GM12878 (cell line): ENCODE measurements around the gene FIBCD1. TPM values are rescaled to one million over a fixed set of nuclear protein-coding genes. Genes with fewer than 3 reads are reported as not detected.

ENCODE experiments used
- BCL11A ChIP-seq: IDR thresholded peaks from 2 replicates; pipeline ENCODE4 v1.6.1; 2011; ENCODE audit warnings: low read depth, low read length
- DPF2 ChIP-seq: fragments of 450-650 bp; IDR thresholded peaks from 2 replicates; pipeline ENCODE4 v1.6.1; 2017; ENCODE audit warnings: mild to moderate bottlenecking
- PML ChIP-seq: IDR thresholded peaks from 2 replicates; pipeline ENCODE4 v1.6.1; 2012; ENCODE audit warnings: low read length, inconsistent platforms
- POU2F2 ChIP-seq: IDR thresholded peaks from 3 replicates; pipeline ENCODE4 v1.6.1; 2011; ENCODE audit warnings: low read depth, mild to moderate bottlenecking, low read length, borderline replicate concordance
- TCF12 ChIP-seq: IDR thresholded peaks from 2 replicates; pipeline ENCODE4 v1.6.1; 2011; ENCODE audit warnings: low read depth, mild to moderate bottlenecking, low read length
- polyA plus RNA-seq, 11 experiments: library from polyadenylated mRNA; depleted of rRNA in 4 of 11; unstranded in 6 of 11; stranded (reverse) in 5 of 11; fragments of >200 nt; fragmentation: Nextera tagmentation in 4 of 11; fragmentation: Illumina TruSeq in 1 of 11; extraction: Ambion mirVana in 4 of 11; extraction: Trizol in 1 of 11; gene quantifications; 1 replicate in 1 of 11; 2 replicates in 10 of 11; pipeline versions ENCODE4 v1.2.1 to v1.2.3, GENCODE V29; 2011 to 2016; ENCODE audit warnings: inconsistent platforms in 2 of 11, missing spikeins in 2 of 11, low read depth in 1 of 11
- total RNA-seq, 4 experiments: library from RNA; depleted of rRNA in 3 of 4; stranded (reverse); fragments of >200 nt in 3 of 4; fragmentation: Illumina TruSeq in 1 of 4; extraction: Trizol in 1 of 4; gene quantifications; 2 replicates each; pipeline versions ENCODE4 v1.2.1 to v1.2.3, GENCODE V29; 2013 to 2021
- TF ChIP-seq, protein P1 (sequence below): fragments of 450-650 bp; IDR thresholded peaks from 2 replicates; pipeline ENCODE4 v1.6.1; 2018; ENCODE audit warnings: mild to moderate bottlenecking, low read depth, moderate library complexity; ENCODE audit not compliant: partially characterized antibody
- TF ChIP-seq, protein P2 (sequence below): fragments of 450-650 bp; IDR thresholded peaks from 2 replicates; pipeline ENCODE4 v1.6.1; 2014; ENCODE audit warnings: mild to moderate bottlenecking
- TF ChIP-seq, protein P3 (sequence below): IDR thresholded peaks from 2 replicates; pipeline ENCODE4 v1.6.1; 2012; ENCODE audit warnings: low read depth, low read length, improper control_type of control experiment
- TF ChIP-seq, protein P4 (sequence below): fragments of 450-650 bp; IDR thresholded peaks from 2 replicates; pipeline ENCODE4 v1.6.1; 2017; ENCODE audit warnings: antibody characterized with exemption, mild to moderate bottlenecking, moderate library complexity
- TF ChIP-seq, protein P5 (sequence below): IDR thresholded peaks from 2 replicates; pipeline ENCODE4 v1.6.1; 2011; ENCODE audit warnings: borderline replicate concordance, low read depth, mild to moderate bottlenecking, moderate library complexity, mixed read lengths, low read length; ENCODE audit not compliant: insufficient read depth; ENCODE audit errors: extremely low read length

Gene FIBCD1
- total and polyA plus RNA-seq, 10 of the 15 experiments (the other 5 are each of a cell fraction or from before 2014, with no cell fraction given): 0.04 to 0.95 (median 0.25) TPM; not detected in 6

DNA sequence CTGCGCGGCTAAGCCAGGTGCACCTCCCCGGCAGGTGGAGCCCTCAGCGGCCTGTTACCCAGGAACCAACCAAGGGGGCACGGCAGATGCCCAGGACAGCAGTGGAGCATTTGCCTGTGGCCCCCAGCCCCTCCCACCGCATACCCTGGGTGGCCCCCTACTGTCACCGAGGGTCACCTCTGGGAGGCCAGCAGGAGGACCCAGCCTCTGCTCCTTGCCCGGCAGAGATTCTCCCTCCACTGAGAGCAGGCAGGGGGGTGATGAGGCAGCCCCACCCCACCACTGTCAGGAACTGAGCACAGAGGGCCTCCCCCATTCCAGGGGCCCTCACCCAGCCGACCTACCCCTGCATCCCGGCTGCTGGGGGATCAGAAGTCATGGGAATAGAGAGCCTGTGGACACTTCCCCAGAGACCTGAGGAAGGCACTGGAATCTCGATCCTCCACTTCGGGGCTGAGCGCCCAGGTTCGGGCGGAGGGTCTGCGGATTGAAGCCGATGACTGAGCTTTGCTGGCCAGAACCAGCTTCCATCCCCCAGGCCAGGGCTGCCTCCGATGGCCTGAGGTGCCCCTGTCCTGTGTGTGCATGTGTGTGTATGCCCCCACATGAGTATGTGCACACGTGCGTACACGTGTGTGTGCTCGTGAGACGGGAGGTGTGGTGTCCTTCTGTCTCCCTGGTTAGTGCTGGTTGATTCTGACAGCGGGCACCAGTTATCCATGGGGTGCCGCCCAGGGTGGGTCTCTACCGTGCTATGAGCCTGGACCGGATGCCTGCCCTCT is 42.6 kb downstream of the FIBCD1 start, which contains the start of gene QRFP (continued):
- TF ChIP-seq, protein P1, sequence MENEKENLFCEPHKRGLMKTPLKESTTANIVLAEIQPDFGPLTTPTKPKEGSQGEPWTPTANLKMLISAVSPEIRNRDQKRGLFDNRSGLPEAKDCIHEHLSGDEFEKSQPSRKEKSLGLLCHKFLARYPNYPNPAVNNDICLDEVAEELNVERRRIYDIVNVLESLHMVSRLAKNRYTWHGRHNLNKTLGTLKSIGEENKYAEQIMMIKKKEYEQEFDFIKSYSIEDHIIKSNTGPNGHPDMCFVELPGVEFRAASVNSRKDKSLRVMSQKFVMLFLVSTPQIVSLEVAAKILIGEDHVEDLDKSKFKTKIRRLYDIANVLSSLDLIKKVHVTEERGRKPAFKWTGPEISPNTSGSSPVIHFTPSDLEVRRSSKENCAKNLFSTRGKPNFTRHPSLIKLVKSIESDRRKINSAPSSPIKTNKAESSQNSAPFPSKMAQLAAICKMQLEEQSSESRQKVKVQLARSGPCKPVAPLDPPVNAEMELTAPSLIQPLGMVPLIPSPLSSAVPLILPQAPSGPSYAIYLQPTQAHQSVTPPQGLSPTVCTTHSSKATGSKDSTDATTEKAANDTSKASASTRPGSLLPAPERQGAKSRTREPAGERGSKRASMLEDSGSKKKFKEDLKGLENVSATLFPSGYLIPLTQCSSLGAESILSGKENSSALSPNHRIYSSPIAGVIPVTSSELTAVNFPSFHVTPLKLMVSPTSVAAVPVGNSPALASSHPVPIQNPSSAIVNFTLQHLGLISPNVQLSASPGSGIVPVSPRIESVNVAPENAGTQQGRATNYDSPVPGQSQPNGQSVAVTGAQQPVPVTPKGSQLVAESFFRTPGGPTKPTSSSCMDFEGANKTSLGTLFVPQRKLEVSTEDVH: no peak
- TF ChIP-seq DPF2: no peak
- TF ChIP-seq PML: no peak
- TF ChIP-seq BCL11A: no peak
- TF ChIP-seq, protein P2, sequence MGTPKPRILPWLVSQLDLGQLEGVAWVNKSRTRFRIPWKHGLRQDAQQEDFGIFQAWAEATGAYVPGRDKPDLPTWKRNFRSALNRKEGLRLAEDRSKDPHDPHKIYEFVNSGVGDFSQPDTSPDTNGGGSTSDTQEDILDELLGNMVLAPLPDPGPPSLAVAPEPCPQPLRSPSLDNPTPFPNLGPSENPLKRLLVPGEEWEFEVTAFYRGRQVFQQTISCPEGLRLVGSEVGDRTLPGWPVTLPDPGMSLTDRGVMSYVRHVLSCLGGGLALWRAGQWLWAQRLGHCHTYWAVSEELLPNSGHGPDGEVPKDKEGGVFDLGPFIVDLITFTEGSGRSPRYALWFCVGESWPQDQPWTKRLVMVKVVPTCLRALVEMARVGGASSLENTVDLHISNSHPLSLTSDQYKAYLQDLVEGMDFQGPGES: no peak
- no peak for TF ChIP-seq TCF12
- TF ChIP-seq POU2F2: no peak
- TF ChIP-seq, protein P3, sequence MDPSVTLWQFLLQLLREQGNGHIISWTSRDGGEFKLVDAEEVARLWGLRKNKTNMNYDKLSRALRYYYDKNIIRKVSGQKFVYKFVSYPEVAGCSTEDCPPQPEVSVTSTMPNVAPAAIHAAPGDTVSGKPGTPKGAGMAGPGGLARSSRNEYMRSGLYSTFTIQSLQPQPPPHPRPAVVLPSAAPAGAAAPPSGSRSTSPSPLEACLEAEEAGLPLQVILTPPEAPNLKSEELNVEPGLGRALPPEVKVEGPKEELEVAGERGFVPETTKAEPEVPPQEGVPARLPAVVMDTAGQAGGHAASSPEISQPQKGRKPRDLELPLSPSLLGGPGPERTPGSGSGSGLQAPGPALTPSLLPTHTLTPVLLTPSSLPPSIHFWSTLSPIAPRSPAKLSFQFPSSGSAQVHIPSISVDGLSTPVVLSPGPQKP: no peak
- TF ChIP-seq, protein P4, sequence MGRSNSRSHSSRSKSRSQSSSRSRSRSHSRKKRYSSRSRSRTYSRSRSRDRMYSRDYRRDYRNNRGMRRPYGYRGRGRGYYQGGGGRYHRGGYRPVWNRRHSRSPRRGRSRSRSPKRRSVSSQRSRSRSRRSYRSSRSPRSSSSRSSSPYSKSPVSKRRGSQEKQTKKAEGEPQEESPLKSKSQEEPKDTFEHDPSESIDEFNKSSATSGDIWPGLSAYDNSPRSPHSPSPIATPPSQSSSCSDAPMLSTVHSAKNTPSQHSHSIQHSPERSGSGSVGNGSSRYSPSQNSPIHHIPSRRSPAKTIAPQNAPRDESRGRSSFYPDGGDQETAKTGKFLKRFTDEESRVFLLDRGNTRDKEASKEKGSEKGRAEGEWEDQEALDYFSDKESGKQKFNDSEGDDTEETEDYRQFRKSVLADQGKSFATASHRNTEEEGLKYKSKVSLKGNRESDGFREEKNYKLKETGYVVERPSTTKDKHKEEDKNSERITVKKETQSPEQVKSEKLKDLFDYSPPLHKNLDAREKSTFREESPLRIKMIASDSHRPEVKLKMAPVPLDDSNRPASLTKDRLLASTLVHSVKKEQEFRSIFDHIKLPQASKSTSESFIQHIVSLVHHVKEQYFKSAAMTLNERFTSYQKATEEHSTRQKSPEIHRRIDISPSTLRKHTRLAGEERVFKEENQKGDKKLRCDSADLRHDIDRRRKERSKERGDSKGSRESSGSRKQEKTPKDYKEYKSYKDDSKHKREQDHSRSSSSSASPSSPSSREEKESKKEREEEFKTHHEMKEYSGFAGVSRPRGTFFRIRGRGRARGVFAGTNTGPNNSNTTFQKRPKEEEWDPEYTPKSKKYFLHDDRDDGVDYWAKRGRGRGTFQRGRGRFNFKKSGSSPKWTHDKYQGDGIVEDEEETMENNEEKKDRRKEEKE: no peak
- TF ChIP-seq, protein P5, sequence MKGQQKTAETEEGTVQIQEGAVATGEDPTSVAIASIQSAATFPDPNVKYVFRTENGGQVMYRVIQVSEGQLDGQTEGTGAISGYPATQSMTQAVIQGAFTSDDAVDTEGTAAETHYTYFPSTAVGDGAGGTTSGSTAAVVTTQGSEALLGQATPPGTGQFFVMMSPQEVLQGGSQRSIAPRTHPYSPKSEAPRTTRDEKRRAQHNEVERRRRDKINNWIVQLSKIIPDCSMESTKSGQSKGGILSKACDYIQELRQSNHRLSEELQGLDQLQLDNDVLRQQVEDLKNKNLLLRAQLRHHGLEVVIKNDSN: no peak
